Head of caudate nucleus (tissue), 42 donors: ENCODE measurements around the gene FFAR1.
"Not testable (repeated sequence)": the region's sequence is repeated elsewhere in the genome, so short reads cannot be mapped to it uniquely, and the experiment has no call there.

Experiments
- DNase-seq, 42 donors: peaks; one replicate each; pipeline versions ENCODE4 v3.0.0 to v3.0.0-alpha.2; 2020 to 2021; ENCODE audit warnings: mixed read lengths in 7 of 42
- intact Hi-C: fragments of 100-400 bp; cut with DNase I; formaldehyde crosslinking; loops from one replicate; pipeline ENCODE4 v1.15.0; 2022

FFAR1 gene

GRCh38 chr19:35374031-35374430 is 26.3 kb downstream of the FFAR1 start:
- DNase-seq, intact Hi-C loops: not testable (repeated sequence)

- no peak for DNase-seq
- intact Hi-C loops = no loop called here
These were observed 28.0 kb downstream of the FFAR1 start for GRCh38 chr19:35375505-35376307.

GRCh38 chr19:35377656-35378055 is 30.0 kb downstream of the FFAR1 start:
- intact Hi-C loops = no loop called here
- no peak for DNase-seq

GRCh38 chr19:35378356-35378755 is 30.7 kb downstream of the FFAR1 start:
- DNase-seq = no peak
- intact Hi-C loops = no loop called here

- DNase-seq = peak in 1 of 42 donors; percentile 34
- intact Hi-C loops = not testable (repeated sequence)
These were observed 31.8 kb downstream of the FFAR1 start for GRCh38 chr19:35379545-35379944.

GRCh38 chr19:35379992-35380391 is 32.3 kb downstream of the FFAR1 start:
- DNase-seq = peak in 1 of 42 donors; percentile 15

GRCh38 chr19:35380450-35381124 is 32.9 kb downstream of the FFAR1 start:
- intact Hi-C loops = no loop called here
- DNase-seq = peak in 1 of 42 donors; percentile 13

More at GRCh38 chr19:35379992-35380391, 32.3 kb downstream of the FFAR1 start:
- intact Hi-C loops = no loop called here

GRCh38 chr19:35381318-35381717 is 33.6 kb downstream of the FFAR1 start:
- intact Hi-C loops = no loop called here
- no peak for DNase-seq

- no peak for DNase-seq
- intact Hi-C loops = no loop called here
These were observed 34.2 kb downstream of the FFAR1 start for GRCh38 chr19:35381926-35382325.

GRCh38 chr19:35383536-35383935 is 35.8 kb downstream of the FFAR1 start:
- DNase-seq = peak in 1 of 42 donors; percentile 4
- intact Hi-C loops = no loop called here

GRCh38 chr19:35388277-35389054 is 40.8 kb downstream of the FFAR1 start:
- DNase-seq = peak in 1 of 42 donors; percentile 17
- intact Hi-C loops = no loop called here

GRCh38 chr19:35389192-35389861 is 41.6 kb downstream of the FFAR1 start:
- peak in 2 of 42 donors; percentile 25 to 32 for DNase-seq
- intact Hi-C loops = no loop called here

GRCh38 chr19:35392742-35393715 is 45.3 kb downstream of the FFAR1 start:
- DNase-seq = peak in 1 of 42 donors; percentile 27
- intact Hi-C loops = no loop called here

- DNase-seq = peak in 32 of 42 donors; percentile 4 to 52 (median 21)
- intact Hi-C loops = no loop called here
These were observed 47.9 kb downstream of the FFAR1 start for GRCh38 chr19:35395382-35396199.

- DNase-seq = no peak
These were observed 48.7 kb downstream of the FFAR1 start for GRCh38 chr19:35396240-35396885.

GRCh38 chr19:35397064-35397463 is 49.4 kb downstream of the FFAR1 start:
- DNase-seq = no peak
- intact Hi-C loops = no loop called here

More at GRCh38 chr19:35396240-35396885, 48.7 kb downstream of the FFAR1 start:
- intact Hi-C loops = no loop called here
